ENCODE measurements around the gene PPHLN1. TPM values are rescaled to one million over a fixed set of nuclear protein-coding genes. Genes with fewer than 3 reads are reported as not detected.
A peak's percentile ranks its signal among the peaks of the same experiment; 100 is the strongest.

Gene PPHLN1
- total and polyA plus RNA-seq, 2 donors, result 39.6 to 104 TPM

GRCh38 chr12:42473561-42473960 lies 147.6 kb downstream of the PPHLN1 start:
- Histone ChIP-seq H3K27ac (ENCODE audit: low read depth) (no peak overlapping the region), H3K4me1 (ENCODE audit: insufficient read depth) (no peaks in the 10 kb centered on the region), H3K36me3 (ENCODE audit: insufficient read depth) (no peaks in the 10 kb centered on the region), H3K4me3 (ENCODE audit: low read depth, low read length) (no peak overlapping the region)
- no peak for DNase-seq (ENCODE audit: extremely low spot score)
- WGBS, result 55% methylated on average over 1 of the region's 1 CpG

DNA sequence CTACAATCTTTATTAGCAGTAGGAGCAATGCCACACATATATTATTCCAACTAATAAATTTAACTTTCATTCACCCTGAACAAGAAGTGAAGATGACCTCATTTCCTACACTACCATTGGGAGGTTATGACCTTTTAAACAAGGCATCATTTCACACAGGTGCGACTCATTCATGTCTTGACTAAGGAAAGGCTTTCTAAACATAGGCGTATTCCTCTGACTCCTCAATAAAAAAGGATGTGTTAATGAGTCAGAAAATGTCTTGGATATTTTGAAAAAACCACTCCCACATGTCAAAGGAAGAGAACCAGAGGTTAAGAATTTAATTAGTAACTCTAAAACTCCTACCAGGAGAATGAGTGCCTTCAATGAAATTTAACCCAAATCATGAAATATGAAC lies 148.4 kb downstream of the PPHLN1 start:
- Histone ChIP-seq H3K4me3 (ENCODE audit: low read depth, low read length) (no peak overlapping the region), H3K4me1 (ENCODE audit: insufficient read depth) (no peaks in the 10 kb centered on the region), H3K27ac (ENCODE audit: low read depth) (no peak overlapping the region), H3K36me3 (ENCODE audit: insufficient read depth) (no peaks in the 10 kb centered on the region)
- DNase-seq (ENCODE audit: extremely low spot score), result no peak
- WGBS, result 74% methylated on average over 2 of the region's 2 CpGs

DNA sequence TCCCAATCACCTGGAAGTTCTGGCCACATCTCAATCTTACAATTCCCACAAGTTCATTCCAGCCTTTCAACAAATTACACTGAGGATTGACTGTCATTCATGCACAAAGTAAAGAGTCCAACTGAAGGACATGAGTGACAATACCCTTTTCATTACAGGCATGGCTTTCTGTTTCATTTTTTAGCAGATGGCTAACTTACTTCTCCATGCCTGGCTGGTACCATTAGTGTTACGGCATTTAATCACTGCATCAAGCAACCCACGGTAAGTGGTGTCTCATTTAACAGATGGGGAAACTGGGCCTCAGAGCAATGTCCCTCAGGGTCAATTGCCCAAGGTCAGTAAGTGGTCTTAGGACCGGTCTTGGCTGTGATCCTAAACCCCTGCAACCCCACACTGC lies 149.1 kb downstream of the PPHLN1 start:
- H3K4me3 ChIP-seq (ENCODE audit: low read depth, low read length), result no peak overlapping the region
- H3K4me1 ChIP-seq (ENCODE audit: insufficient read depth), result no peaks in the 10 kb centered on the region
- H3K27ac ChIP-seq (ENCODE audit: low read depth), result no peak overlapping the region
- H3K36me3 ChIP-seq (ENCODE audit: insufficient read depth), result no peaks in the 10 kb centered on the region
- WGBS, result 73% methylated on average over 3 of the region's 3 CpGs
- DNase-seq (ENCODE audit: extremely low spot score), result no peak

DNA sequence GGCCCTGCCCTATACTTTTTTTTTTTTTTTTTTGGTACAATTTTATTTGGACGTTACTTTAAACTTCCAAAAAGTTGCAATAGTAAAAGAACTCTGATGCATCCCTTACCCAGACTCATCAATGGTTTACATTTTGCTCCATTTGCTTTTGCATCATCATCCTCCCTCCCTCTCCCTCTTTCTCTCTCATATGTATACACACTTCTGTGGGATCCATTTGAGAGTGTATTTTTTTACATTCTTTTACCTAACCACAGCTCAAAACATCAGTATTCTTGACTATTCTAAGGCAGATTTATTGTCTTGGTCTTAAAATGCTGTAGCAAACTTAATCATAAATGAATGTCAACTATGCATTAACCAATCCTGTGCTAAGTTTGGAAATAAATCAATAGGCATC lies 152.0 kb downstream of the PPHLN1 start:
- no peaks in the 10 kb centered on the region for H3K36me3 ChIP-seq (ENCODE audit: insufficient read depth)
- no peak for DNase-seq (ENCODE audit: extremely low spot score)
- H3K27ac ChIP-seq (ENCODE audit: low read depth), result no peak overlapping the region
- no peaks in the 10 kb centered on the region for H3K4me1 ChIP-seq (ENCODE audit: insufficient read depth)
- 54% methylated on average over 1 of the region's 1 CpG for WGBS
- no peak overlapping the region for H3K4me3 ChIP-seq (ENCODE audit: low read depth, low read length)

DNA sequence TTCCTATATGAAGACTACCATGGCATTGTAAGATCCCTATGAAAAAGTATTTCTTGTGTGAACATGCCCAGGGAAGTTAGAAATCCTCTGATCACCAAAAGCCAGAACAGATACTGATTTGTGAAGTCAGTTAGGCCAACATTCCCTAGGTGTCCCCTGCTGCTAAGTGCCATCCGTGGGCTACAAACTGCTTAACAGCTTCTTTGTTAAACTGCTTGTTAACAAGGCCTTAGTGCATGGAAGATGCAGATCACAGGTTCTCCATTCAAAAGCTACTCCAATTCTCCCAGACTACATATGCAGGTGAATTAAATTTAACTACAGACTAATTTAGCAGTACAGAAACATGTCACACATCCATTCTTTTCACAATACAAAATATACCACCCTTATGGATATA lies 155.4 kb downstream of the PPHLN1 start:
- H3K4me3 ChIP-seq (ENCODE audit: low read depth, low read length), result no peak overlapping the region
- H3K27ac ChIP-seq (ENCODE audit: low read depth), result no peak overlapping the region
- WGBS, result 67% methylated on average over 1 of the region's 1 CpG
- no peak for DNase-seq (ENCODE audit: extremely low spot score)
- no peaks in the 10 kb centered on the region for H3K4me1 ChIP-seq (ENCODE audit: insufficient read depth)
- H3K36me3 ChIP-seq (ENCODE audit: insufficient read depth), result no peaks in the 10 kb centered on the region

GRCh38 chr12:42482041-42482747 lies 156.2 kb downstream of the PPHLN1 start:
- WGBS, result 24% methylated on average over 18 of the region's 18 CpGs
- Histone ChIP-seq H3K4me3 (ENCODE audit: low read depth, low read length) (peak overlapping the region; percentile 77), H3K4me1 (ENCODE audit: insufficient read depth) (no peaks in the 10 kb centered on the region), H3K36me3 (ENCODE audit: insufficient read depth) (no peaks in the 10 kb centered on the region), H3K27ac (ENCODE audit: low read depth) (peak overlapping the region; percentile 15)
- peak; percentile 39 for DNase-seq (ENCODE audit: extremely low spot score)

DNA sequence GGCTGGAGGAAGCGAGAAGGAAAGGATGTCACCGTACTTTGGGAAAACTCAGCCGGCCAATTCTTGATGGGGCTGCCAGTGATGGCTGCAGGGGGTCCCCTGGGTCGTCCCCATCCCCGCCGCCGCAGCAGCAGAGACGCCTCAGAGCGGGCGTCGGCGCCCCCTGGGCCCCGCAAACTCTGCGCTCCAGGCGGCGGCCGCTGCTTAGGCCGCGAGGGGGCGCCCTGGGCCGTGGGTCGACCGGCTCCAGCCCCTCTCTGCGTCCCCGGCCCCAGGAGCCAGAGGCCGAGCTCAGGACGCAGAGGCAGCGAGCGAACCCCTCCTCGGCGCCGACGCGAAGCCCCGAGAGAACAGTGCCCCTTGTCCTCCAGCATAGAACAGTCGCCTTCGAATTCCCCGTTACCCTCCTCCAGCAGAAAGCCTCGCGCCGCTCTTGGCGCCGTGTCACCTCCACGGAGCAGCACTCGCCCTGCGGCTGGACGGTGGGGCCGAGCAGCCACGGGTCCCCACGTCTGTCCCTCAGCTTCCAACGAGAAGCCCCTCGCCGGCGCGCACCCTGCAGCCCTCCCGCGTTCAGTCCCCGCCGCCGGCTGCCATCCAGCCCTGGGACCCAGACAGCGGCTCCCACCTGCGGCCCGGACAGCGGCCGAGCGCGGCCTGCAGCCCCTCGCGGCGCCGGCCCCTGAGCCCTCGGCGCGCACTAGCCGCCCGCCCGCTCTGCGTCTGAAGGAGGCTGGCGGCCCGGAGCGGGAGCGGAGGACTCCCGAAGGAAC lies 157.0 kb downstream of the PPHLN1 start:
- Histone ChIP-seq H3K27ac (ENCODE audit: low read depth) (peak overlapping the region; percentile 91), H3K4me3 (ENCODE audit: low read depth, low read length) (peak overlapping the region; percentile 77), H3K36me3 (ENCODE audit: insufficient read depth) (no peaks in the 10 kb centered on the region), H3K4me1 (ENCODE audit: insufficient read depth) (no peaks in the 10 kb centered on the region)
- WGBS, result under 1% methylated on average over 83 of the region's 83 CpGs
- DNase-seq (ENCODE audit: extremely low spot score), result no peak

GRCh38 chr12:42483521-42483790 lies 157.5 kb downstream of the PPHLN1 start:
- Histone ChIP-seq H3K4me3 (ENCODE audit: low read depth, low read length) (peak overlapping the region; percentile 77), H3K36me3 (ENCODE audit: insufficient read depth) (no peaks in the 10 kb centered on the region), H3K27ac (ENCODE audit: low read depth) (peak overlapping the region; percentile 91), H3K4me1 (ENCODE audit: insufficient read depth) (no peaks in the 10 kb centered on the region)
- WGBS, result 1% methylated on average over 30 of the region's 30 CpGs
- DNase-seq (ENCODE audit: extremely low spot score), result no peak

DNA sequence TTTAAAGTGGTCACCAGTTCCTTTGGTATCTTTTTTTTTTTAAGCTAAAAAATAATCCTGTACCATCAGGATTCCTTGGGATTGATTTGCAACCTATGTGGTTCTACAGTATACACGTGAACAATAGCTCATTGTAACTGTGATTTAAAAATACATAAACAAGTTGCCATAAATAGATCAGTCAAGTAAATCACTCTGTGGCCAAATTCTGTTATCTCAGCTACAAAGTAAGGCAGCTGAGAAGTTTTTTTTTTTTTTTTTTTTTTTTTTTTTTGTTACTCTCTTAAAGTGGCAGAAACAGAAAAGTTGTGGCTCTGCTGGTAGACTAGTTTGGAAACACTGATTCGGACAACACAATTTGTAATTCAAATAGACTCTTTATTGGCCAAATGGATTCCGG lies 159.0 kb downstream of the PPHLN1 start:
- no peak overlapping the region for H3K4me3 ChIP-seq (ENCODE audit: low read depth, low read length)
- 42% methylated on average over 3 of the region's 3 CpGs for WGBS
- H3K4me1 ChIP-seq (ENCODE audit: insufficient read depth), result no peaks in the 10 kb centered on the region
- H3K36me3 ChIP-seq (ENCODE audit: insufficient read depth), result no peaks in the 10 kb centered on the region
- H3K27ac ChIP-seq (ENCODE audit: low read depth), result no peak overlapping the region
- no peak for DNase-seq (ENCODE audit: extremely low spot score)

DNA sequence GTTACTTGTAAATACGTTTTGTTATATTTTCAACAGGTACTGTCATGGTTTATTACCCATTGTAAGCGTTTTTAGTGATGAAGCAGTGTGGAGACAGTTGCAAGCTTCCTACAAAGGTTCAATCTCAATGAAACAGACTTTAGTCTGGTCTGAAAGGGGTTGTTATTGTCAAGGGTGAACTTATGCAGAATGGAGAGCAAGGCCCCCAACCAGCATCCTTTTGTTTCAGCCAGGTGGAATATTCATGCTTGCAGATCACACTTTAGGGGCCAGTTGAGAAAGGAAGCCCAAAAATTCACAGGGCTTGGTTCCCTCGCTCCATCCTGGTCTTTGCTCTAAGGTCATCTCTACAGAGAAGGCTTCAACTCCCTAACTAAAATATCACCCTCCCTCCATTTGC lies 159.9 kb downstream of the PPHLN1 start:
- no peaks in the 10 kb centered on the region for H3K36me3 ChIP-seq (ENCODE audit: insufficient read depth)
- H3K27ac ChIP-seq (ENCODE audit: low read depth), result no peak overlapping the region
- no peak for DNase-seq (ENCODE audit: extremely low spot score)
- H3K4me3 ChIP-seq (ENCODE audit: low read depth, low read length), result no peak overlapping the region
- H3K4me1 ChIP-seq (ENCODE audit: insufficient read depth), result no peaks in the 10 kb centered on the region
- 87% methylated on average over 3 of the region's 3 CpGs for WGBS

- no peaks in the 10 kb centered on the region for H3K4me1 ChIP-seq (ENCODE audit: insufficient read depth)
- no peak overlapping the region for H3K4me3 ChIP-seq (ENCODE audit: low read depth, low read length)
- H3K27ac ChIP-seq (ENCODE audit: low read depth), result no peak overlapping the region
- no peak for DNase-seq (ENCODE audit: extremely low spot score)
- WGBS, result 50% methylated on average over 2 of the region's 2 CpGs
- H3K36me3 ChIP-seq (ENCODE audit: insufficient read depth), result no peaks in the 10 kb centered on the region
Measured at GRCh38 chr12:42486407-42486806, 160.4 kb downstream of the PPHLN1 start.

- Histone ChIP-seq H3K27ac (ENCODE audit: low read depth) (no peak overlapping the region), H3K4me1 (ENCODE audit: insufficient read depth) (no peaks in the 10 kb centered on the region), H3K36me3 (ENCODE audit: insufficient read depth) (no peaks in the 10 kb centered on the region), H3K4me3 (ENCODE audit: low read depth, low read length) (no peak overlapping the region)
- WGBS, result 89% methylated on average over 5 of the region's 5 CpGs
- DNase-seq (ENCODE audit: extremely low spot score), result no peak
Measured at GRCh38 chr12:42490261-42490842, 164.4 kb downstream of the PPHLN1 start.
